Jurkat, Clone E6-1 (cell line): ENCODE data around the gene GMPPB.

ENCODE experiments used
- DNase-seq: peaks from one replicate; pipeline ENCODE4 v3.0.0-alpha.2; 2011; ENCODE audit warnings: low read depth, low spot score
- H3K4me3 ChIP-seq: 2 replicates; pipeline ENCODE4 v1.5.1; 2011; ENCODE audit warnings: mild to moderate bottlenecking, low read length, control low read depth, moderate library complexity

GMPPB gene

GRCh38 chr3:49733551-49733950, 9.8 kb upstream of the GMPPB start:
- H3K4me3 ChIP-seq = no peak overlapping the region
- DNase-seq = no peak

DNA sequence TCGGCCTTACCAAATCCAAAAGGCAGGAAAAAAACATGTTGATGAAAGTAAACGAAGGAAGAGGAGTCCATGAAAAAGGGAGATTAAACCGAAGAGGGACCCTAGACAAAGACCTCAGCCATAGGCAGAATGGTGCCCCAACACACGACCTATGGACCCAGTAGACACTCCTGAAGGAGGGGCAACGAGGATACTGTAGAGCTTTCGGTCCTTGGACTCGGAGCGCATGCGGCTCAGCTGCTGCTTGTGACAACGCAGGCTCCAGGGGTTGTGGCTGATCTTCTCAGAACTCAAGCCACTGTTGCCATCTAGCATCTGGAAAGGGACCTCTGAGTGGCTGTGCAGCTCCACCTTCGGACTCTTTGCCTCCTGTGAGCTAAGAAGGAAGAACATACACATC, 8.8 kb upstream of the GMPPB start:
- H3K4me3 ChIP-seq = no peak overlapping the region
- DNase-seq = no peak

- no peak for DNase-seq
- no peak overlapping the region for H3K4me3 ChIP-seq
Measured at GRCh38 chr3:49729966-49730609, 6.3 kb upstream of the GMPPB start.

- H3K4me3 ChIP-seq = no peak overlapping the region
- DNase-seq = no peak
Measured at GRCh38 chr3:49727924-49728361, 4.2 kb upstream of the GMPPB start.

- H3K4me3 ChIP-seq = no peak overlapping the region
- no peak for DNase-seq
Measured at GRCh38 chr3:49727154-49727923, 3.6 kb upstream of the GMPPB start.

- H3K4me3 ChIP-seq = no peak overlapping the region
- no peak for DNase-seq
Measured at GRCh38 chr3:49725906-49726681, 2.3 kb upstream of the GMPPB start.

- no peak for DNase-seq
- peak overlapping the region; percentile 99 for H3K4me3 ChIP-seq
Measured at GRCh38 chr3:49724586-49724985, 835 bp upstream of the GMPPB start.

DNA sequence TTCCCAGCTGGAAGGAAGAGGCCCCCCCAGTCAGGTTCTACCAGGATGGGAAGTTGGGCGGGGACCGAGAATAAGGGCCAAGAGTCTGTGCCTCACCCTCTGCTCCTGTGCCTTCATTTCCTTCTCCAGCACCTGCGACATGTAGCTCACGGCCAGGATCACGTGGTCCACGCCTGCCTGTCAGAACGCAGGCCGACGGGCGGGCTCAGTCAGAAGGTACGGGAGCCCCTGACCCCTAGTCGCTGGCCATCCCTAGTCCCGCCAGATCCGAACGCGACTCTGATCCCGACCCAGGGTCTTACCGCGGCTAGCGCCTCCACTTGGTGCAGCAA, 489 bp downstream of the GMPPB start:
- DNase-seq = peak; percentile 54
- peak overlapping the region; percentile 99 for H3K4me3 ChIP-seq

DNA sequence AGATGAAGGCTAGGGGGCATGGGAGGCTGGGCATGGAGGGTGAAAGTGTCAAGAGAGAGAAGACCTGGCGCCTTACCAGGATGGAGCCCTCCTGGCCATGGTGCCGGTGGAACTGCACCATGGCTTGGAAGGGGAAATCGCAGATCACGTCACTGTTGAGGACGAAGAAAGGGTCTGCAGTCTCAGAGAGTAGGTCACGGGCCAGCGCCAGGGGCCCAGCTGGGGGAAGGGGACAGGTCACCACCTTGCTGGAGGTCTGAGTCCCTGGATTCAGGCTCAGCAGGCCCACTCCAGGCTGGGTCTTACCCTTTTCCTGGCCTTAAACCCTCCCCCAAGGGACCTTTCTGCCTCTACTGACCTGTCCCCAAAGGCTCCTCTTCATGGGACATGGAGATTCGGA, 855 bp downstream of the GMPPB start:
- DNase-seq = no peak
- H3K4me3 ChIP-seq = peak overlapping the region; percentile 99

DNA sequence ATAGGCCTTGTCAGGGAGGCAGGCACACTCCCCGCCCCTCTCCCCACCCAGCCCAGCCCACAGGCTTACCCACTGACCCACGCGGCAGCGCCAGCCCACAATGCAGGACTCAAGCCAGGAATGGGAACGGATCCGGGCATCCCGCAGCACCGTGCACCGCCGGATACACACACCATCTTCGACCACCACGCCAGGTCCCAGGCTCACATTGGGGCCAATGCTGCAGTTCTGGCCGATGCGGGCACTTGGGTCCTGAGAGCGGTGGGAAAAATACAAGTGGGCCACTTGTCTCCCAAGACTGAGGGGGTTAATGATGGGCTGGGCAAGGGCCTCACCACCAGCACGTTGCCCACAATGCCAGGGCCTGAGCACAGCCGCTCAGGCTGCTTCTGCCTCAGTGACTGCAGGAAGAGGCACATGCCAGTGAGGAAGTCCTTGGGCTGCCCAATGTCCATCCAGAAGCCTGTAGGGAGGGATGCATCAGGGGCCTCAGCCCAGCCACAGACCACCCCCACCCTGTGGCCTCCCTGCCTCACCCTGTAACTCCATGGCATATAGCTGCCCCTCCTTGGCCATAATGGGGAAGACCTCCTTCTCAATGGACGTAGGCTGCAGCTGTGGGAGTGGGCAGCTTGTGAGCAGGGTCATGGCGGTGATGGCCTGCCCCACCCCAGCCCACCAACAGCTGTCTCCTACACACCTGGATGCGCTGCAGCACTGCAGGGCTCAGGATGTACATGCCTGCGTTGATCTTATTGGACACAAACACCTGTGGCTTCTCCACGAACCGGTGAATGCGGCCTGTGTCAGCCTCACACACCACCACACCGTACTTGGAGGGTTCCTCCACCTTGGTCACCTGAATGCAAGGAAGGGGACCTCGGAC, 1.6 kb downstream of the GMPPB start:
- DNase-seq = no peak
- peak overlapping the region; percentile 99 for H3K4me3 ChIP-seq

GRCh38 chr3:49721596-49721895, 2.2 kb downstream of the GMPPB start:
- no peak for DNase-seq
- no peak overlapping the region for H3K4me3 ChIP-seq

- DNase-seq = no peak
- H3K4me3 ChIP-seq = no peak overlapping the region
Measured at GRCh38 chr3:49720855-49721595, 2.7 kb downstream of the GMPPB start.

GRCh38 chr3:49719214-49719884, 4.4 kb downstream of the GMPPB start, which contains the start of gene AMIGO3:
Gene AMIGO3 (minus strand): TSS chr3:49719684. CDS start chr3:49719465, 219 bp downstream.
- peak; percentile 81 for DNase-seq
- peak within 1 kb of the TSS; percentile 57 for H3K4me3 ChIP-seq

DNA sequence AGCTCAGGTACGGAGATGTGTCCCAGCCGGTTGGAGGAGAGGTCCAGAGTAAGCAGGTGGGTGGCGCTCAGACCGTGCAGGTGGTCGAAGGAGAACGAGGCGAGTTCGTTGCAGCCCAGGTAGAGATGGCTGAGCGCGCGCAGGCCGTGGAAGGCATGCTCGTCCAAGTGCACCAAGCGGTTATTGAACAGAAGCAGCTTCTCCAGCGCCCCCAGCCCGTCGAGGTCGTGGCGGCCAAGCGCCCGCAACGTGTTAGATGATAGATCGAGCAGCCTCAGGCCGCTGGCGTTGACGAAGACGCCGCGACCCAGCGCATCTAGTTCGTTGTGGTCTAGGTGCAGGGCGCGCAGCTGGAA, 4.9 kb downstream of the GMPPB start:
- no peak for DNase-seq

DNA sequence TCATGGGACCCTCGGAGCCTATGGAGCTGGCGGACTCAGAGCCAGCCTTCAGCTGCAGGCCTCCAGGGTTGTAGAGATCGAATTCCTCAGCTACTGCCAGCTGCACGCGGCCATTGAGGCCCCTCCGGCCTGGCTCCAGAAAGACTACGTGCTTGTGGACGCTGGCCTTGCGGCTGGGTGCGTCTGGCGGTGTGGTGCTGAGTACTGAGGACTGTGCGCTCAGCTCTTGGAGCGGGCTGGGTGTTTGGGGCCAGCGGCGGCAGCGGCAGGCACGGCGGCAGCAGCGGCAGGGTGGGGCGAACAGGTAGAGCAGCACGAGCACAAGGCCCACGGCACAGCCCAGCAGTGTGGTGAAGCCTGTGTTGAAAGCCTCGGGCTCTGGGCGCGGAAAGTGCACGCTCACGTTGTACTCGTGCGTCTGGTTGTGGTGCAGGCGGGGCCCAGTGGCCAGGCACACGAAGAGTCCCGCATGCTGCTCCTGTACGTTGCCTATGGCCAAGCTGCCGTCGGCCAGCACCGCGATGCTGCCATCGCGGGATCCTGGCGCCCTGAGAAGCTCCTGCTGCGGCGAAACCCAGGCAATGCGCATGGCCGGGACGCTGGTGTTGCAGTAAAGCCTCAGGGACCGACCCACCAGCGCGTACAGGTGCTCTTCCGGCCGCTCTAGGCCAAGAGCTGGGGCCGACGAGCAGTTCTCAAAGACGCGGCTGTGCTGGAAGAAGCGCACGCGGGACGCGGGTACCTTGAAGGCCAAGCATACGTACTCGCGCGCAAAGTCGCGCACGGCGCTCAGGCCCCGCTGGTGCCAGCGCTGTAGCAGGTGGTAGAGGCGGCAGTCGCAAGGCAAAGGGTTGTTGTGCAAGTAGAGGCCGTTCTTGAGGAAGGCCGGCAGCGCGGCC, 5.5 kb downstream of the GMPPB start:
- no peak overlapping the region for H3K4me3 ChIP-seq
- no peak for DNase-seq

More for the DNA sequence above, 4.9 kb downstream of the GMPPB start:
- H3K4me3 ChIP-seq = peak overlapping the region; percentile 57

DNA sequence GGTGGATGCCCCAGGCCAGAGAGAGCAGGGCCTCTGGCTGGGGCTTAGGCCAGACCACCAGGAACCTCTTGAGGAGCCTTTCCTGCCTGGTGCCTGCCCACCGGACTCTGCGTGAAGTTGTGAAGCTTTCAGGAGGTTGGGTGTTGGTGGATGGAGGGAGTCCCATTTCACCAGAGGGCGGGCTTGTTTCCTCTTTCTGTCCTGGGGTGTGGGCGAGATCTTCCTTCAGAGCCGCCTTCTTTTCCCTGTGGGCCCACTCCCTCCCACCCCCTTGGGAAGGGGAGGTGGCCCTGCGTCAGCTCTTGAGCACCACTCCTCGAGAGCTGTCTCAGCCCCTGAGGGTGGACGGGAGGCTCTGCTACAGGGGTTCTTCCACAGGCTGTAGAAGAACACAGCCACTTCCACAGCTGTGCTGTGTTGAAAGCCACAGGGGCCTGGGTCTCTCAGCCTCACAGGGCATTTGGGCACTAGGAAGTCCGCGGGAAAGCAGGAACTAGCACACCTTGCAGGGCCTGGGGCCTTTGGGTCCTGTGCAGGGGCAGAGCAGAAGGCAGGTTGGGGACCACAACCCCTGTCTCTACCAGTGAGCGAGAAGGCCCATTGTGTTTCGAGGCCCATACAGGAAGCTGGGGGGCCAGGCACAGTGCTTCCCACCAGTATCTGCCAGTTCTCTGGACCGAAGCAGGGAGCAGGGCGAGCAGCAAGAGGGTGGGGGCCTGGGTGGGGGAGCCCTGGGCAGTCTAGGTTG, 6.4 kb downstream of the GMPPB start:
- no peak for DNase-seq

More for the DNA sequence above, 6.4 kb downstream of the GMPPB start:
- no peak overlapping the region for H3K4me3 ChIP-seq
